Testis (tissue), 2 donors: ENCODE data around the gene GAPVD1.

ENCODE experiments used
- POLR2A ChIP-seq: fragments of 450-650 bp; IDR thresholded peaks from one replicate; pipeline ENCODE4 v1.6.1; 2017; ENCODE audit warnings: antibody characterized with exemption, mild to moderate bottlenecking, moderate library complexity
- TF ChIP-seq, protein P1 (sequence below), 3 experiments: fragments of 450-650 bp in 2 of 3; fragments of 200-600 bp in 1 of 3; sonication (generic) in 1 of 3; IDR thresholded peaks; one replicate each; pipeline ENCODE4 v1.5.1; 2016 to 2019; ENCODE audit warnings: antibody characterized with exemption in 3 of 3, mild to moderate bottlenecking in 2 of 3, moderate library complexity in 1 of 3

DNA sequence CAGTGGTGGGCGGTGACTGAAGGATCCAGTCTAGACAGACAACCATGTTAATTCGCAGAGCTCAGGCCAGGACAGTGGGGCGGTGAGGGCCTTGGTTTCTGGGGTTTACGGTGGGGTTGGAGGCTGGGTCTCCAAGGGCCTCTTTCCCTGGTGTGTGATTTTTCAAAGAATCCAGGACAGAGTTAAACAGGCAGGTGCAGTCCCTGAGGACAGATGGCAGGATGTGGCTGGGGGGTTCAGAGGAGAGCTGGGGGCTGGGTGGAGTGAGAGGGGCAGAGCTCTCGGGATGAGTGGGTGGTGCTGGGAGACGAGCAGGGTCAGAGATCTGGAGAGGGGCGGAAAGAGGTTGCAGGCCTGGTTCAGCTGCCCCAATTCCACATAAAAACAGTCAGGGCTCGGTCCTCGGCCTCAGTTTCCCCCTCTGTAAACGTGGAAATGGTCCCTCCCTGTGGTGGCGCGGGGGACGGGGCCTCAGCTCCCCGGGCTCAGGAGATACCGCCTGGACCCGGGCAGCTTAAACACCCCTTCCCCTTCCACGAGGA lies 145.9 kb downstream of the GAPVD1 start:
- no peak for TF ChIP-seq POLR2A
- TF ChIP-seq, protein P1, sequence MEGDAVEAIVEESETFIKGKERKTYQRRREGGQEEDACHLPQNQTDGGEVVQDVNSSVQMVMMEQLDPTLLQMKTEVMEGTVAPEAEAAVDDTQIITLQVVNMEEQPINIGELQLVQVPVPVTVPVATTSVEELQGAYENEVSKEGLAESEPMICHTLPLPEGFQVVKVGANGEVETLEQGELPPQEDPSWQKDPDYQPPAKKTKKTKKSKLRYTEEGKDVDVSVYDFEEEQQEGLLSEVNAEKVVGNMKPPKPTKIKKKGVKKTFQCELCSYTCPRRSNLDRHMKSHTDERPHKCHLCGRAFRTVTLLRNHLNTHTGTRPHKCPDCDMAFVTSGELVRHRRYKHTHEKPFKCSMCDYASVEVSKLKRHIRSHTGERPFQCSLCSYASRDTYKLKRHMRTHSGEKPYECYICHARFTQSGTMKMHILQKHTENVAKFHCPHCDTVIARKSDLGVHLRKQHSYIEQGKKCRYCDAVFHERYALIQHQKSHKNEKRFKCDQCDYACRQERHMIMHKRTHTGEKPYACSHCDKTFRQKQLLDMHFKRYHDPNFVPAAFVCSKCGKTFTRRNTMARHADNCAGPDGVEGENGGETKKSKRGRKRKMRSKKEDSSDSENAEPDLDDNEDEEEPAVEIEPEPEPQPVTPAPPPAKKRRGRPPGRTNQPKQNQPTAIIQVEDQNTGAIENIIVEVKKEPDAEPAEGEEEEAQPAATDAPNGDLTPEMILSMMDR (IDR thresholded peaks at IDR 0.05), result no peak
